NB4 (cell line): ENCODE results near the gene HMMR.

Experiments
- DNase-seq: peaks from one replicate; pipeline ENCODE4 v3.0.0; 2010; ENCODE audit warnings: low read depth
- H3K4me3 ChIP-seq: one replicate; pipeline ENCODE4 v1.5.1; 2011; ENCODE audit warnings: mild to moderate bottlenecking, low read depth, low read length, moderate library complexity
- MYC ChIP-seq: IDR thresholded peaks from 2 replicates; pipeline ENCODE4 v1.6.1; 2011; ENCODE audit warnings: low read depth, low read length
- POLR2A ChIP-seq: IDR thresholded peaks from 2 replicates; pipeline ENCODE4 v1.6.1; 2011; ENCODE audit warnings: mild to moderate bottlenecking; ENCODE audit not compliant: insufficient read length; ENCODE audit errors: extremely low read depth
- TF ChIP-seq, protein P1 (sequence below): IDR thresholded peaks from 2 replicates; pipeline ENCODE4 v1.6.1; 2011; ENCODE audit warnings: low read depth, low read length
- TF ChIP-seq, protein P2 (sequence below): IDR thresholded peaks from one replicate; pipeline ENCODE4 v1.5.1; 2012; ENCODE audit warnings: low read depth, low read length

HMMR gene

DNA sequence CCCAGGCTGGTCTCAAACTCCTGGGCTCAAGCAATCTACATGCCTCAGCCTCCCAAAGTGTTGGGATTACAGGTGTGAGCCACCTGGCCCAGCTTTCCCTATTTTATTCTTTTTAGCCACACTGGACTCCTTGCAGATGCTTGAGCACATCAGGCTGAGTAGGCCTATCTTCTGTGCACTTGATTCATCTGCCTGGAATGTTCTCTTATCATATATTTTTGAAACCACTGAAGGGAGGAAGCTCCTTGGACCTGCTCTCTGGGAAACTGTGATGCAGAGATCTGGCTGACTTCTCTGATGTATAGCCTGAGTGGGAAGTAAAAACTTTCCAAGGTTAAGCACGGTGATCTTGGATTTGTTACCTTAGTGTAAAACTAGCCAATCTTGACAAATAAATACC, 38.5 kb downstream of the HMMR start:
- DNase-seq, result no peak
- no peak overlapping the region for H3K4me3 ChIP-seq
- TF ChIP-seq POLR2A (no peak), MYC (no peak)
- TF ChIP-seq, protein P1, sequence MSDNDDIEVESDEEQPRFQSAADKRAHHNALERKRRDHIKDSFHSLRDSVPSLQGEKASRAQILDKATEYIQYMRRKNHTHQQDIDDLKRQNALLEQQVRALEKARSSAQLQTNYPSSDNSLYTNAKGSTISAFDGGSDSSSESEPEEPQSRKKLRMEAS, result no peak
- TF ChIP-seq, protein P2, sequence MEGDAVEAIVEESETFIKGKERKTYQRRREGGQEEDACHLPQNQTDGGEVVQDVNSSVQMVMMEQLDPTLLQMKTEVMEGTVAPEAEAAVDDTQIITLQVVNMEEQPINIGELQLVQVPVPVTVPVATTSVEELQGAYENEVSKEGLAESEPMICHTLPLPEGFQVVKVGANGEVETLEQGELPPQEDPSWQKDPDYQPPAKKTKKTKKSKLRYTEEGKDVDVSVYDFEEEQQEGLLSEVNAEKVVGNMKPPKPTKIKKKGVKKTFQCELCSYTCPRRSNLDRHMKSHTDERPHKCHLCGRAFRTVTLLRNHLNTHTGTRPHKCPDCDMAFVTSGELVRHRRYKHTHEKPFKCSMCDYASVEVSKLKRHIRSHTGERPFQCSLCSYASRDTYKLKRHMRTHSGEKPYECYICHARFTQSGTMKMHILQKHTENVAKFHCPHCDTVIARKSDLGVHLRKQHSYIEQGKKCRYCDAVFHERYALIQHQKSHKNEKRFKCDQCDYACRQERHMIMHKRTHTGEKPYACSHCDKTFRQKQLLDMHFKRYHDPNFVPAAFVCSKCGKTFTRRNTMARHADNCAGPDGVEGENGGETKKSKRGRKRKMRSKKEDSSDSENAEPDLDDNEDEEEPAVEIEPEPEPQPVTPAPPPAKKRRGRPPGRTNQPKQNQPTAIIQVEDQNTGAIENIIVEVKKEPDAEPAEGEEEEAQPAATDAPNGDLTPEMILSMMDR, result no peak

DNA sequence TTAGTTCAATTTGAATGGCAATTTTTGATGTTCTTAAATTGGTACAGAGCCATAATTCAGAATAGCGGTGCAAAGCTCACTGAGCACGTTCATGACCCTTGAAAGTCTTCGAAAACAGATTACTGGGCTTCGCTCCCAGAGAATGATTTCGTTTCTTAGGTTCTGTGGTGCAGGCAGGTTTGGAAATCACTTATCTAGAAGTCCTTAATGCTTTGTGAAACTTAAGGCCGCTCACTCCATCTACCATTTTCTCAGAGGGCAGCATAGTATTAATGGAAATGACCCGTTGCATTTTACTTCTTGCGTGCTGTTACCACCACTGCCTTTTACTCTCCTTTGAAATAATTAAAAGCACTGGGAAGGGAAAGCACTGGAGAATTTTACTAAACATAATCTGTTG, 42.1 kb downstream of the HMMR start:
- TF ChIP-seq, protein P1, result no peak
- TF ChIP-seq MYC (no peak), POLR2A (no peak)
- TF ChIP-seq, protein P2, result no peak
- H3K4me3 ChIP-seq, result peak overlapping the region; percentile 85
- DNase-seq, result peak; percentile 33

DNA sequence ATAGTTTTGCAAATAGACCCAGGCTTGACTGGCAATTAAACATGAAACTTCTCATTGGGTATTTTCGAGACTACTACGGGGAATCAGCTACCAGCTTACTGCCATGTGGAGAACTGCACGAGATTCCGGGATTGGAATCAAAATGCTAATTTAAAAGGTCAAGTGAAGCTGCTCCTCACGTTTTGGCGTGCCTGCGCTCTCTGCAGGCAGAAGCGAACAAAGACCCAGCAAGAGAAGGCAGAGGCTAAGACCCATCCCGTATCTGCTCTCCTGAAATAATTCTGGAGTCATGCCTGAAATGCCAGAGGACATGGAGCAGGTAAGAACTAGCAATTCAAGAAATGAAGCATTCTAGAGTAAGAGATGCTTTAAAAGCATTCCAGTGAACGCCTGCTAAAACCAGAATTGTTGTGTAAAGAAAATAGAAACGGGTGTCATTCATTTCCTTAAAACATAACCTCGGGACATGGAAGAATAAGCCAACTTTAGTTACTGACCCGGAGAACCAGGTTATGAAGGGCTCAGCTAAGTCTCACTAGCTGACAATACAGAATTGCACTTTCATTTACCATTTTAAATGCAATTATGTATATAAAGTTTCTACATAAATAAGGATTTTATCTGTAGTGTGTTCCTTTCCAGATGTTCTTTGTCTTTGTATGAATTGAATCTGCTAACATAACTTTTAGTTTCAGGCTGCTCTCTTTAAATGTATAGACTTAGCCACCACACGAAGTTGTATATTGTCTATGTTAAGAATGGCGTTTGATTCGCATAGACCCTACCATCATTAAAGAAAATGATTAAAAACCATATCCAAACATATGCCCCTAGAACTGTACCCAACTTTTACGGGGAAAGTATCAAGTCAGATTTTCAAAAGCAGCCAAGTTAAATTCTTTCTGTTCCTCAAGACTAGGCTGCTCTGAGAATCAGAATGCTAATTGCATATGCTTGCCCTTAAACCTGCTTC, 43.0 kb downstream of the HMMR start:
- DNase-seq, result peak; percentile 90
- TF ChIP-seq, protein P2, result peak; percentile 43
- TF ChIP-seq, protein P1, result peak; percentile 90
- TF ChIP-seq MYC (peak; percentile 90), POLR2A (peak; percentile 63)
- H3K4me3 ChIP-seq, result peak overlapping the region; percentile 85

DNA sequence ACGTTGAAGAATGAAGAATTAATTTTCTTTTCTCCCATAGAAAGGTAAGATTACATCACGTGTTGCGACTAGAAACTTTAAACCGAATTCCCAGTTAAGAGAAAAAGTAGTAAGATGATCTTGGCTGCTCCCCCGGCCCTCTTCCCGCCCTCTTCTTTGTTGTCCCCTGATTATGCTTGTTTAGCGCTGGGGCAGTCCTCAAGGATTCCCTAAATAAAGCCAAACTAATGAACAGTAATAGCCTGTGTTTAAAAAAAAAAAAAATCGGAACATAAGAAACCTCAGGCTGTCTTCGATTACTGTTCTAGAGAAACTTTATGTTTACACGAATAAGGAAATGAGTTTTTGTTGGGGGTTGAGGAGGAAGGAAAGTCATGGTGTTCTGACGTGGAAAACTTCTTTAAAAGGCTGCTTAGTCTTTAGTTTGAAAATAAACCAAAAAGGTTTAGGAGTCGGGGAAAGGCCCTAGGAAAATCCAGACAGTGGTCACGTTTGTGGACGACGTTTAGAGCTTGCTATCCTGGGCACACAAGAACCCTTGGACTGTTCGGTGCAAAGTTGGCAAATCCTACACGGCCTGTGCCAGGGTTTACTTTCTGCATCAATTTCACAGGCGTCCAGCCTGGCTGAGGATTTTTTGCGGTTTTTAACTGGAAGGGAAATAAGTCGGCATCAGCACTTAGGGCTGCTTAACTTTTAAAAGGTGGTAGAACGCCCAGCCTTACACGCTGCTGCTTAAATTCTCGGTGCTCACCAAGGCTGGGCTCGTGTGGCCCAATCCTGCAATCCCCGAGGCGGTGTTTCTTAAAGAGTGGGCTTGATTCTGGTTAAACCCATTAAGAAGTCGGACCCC, 43.9 kb downstream of the HMMR start:
- TF ChIP-seq, protein P2, result no peak
- TF ChIP-seq POLR2A (peak; percentile 14), MYC (0 out of 2 replicates have a peak, but pooled peaks have one; percentile 19)
- TF ChIP-seq, protein P1, result 0 out of 2 replicates have a peak, but pooled peaks have one; percentile 19
- peak; percentile 78 for DNase-seq
- H3K4me3 ChIP-seq, result peak overlapping the region; percentile 85

DNA sequence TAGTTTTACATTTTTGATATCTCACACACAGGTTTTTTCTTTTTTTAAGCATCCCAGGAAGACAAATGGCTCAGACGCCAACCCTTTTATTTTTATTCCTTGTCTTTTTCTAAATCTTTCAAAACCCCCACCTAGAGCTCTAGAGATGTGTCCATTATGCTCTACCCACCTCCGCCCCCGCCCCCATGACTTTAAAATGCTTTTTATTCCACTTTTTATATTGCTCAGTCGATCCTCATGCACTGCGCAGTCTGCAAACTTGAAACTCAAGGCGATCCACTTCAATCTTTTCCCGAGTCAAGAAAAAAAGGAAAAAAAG, 44.6 kb downstream of the HMMR start:
- H3K4me3 ChIP-seq, result peak overlapping the region; percentile 85
- TF ChIP-seq POLR2A (no peak), MYC (no peak)
- TF ChIP-seq, protein P1, result no peak
- TF ChIP-seq, protein P2, result no peak
- DNase-seq, result no peak
